ENCODE results near the gene SHC2. TPM values are rescaled to one million over a fixed set of nuclear protein-coding genes. Genes with fewer than 3 reads are reported as not detected.

SHC2 gene
- total RNA-seq, 1 experiment from 2014 or later = 1.1 TPM

GRCh38 chr19:369256-369655 lies 91.6 kb downstream of the SHC2 start:
- BruUV-seq (replicated peaks) = no TSS peak
- no peaks in the 10 kb centered on the region for H3K27me3 ChIP-seq (replicated peaks; ENCODE audit: insufficient read depth, low read depth, low read length, poor library complexity)
- peaks cover 9% of the 10 kb centered on the region for H3K4me1 ChIP-seq (ENCODE audit: insufficient read depth, low read length, poor library complexity, severe bottlenecking)
- TF ChIP-seq CTCF (conservative IDR thresholded peaks at IDR 0.05; ENCODE audit: low read depth, low read length) = no peak
- no peak for TF ChIP-seq EZH2 (IDR thresholded peaks at IDR 0.05; ENCODE audit: borderline replicate concordance, low read depth, low read length, poor library complexity, severe bottlenecking)
- no peak overlapping the region for H3K27ac ChIP-seq (ENCODE audit: low read depth, low read length, poor library complexity, severe bottlenecking)
- H3K9me3 ChIP-seq (ENCODE audit: low read depth, low read length, poor library complexity, severe bottlenecking) = no peaks in the 10 kb centered on the region
- H3K36me3 ChIP-seq (ENCODE audit: insufficient read depth, low read length, poor library complexity, severe bottlenecking) = no peaks in the 10 kb centered on the region
- no peak overlapping the region for H3K4me3 ChIP-seq (ENCODE audit: low read depth, low read length, poor library complexity, severe bottlenecking)
- CTCF ChIA-PET = no interaction called here
- intact Hi-C loops (cut with micrococcal nuclease; ENCODE audit: unreplicated experiment) = no loop called here
- POLR2A ChIA-PET (ENCODE audit: low non-redundant PET) = no interaction called here
- DNase-seq (ENCODE audit: low spot score) = no peak

GRCh38 chr19:368630-369024 lies 92.2 kb downstream of the SHC2 start:
- POLR2A ChIA-PET (ENCODE audit: low non-redundant PET) = no interaction called here
- H3K27me3 ChIP-seq (replicated peaks; ENCODE audit: insufficient read depth, low read depth, low read length, poor library complexity) = no peaks in the 10 kb centered on the region

GRCh38 chr19:367963-368629 lies 92.7 kb downstream of the SHC2 start:
- ChIA-PET POLR2A (ENCODE audit: low non-redundant PET) (no interaction called here), CTCF (no interaction called here)
- Histone ChIP-seq H3K27ac (ENCODE audit: low read depth, low read length, poor library complexity, severe bottlenecking) (no peak overlapping the region), H3K4me3 (ENCODE audit: low read depth, low read length, poor library complexity, severe bottlenecking) (no peak overlapping the region), H3K36me3 (ENCODE audit: insufficient read depth, low read length, poor library complexity, severe bottlenecking) (no peaks in the 10 kb centered on the region), H3K9me3 (ENCODE audit: low read depth, low read length, poor library complexity, severe bottlenecking) (no peaks in the 10 kb centered on the region), H3K4me1 (ENCODE audit: insufficient read depth, low read length, poor library complexity, severe bottlenecking) (peaks cover 9% of the 10 kb centered on the region), H3K27me3 (replicated peaks; ENCODE audit: insufficient read depth, low read depth, low read length, poor library complexity) (no peaks in the 10 kb centered on the region)
- intact Hi-C loops (cut with micrococcal nuclease; ENCODE audit: unreplicated experiment) = no loop called here
- BruUV-seq (replicated peaks) = no TSS peak
- TF ChIP-seq EZH2 (IDR thresholded peaks at IDR 0.05; ENCODE audit: borderline replicate concordance, low read depth, low read length, poor library complexity, severe bottlenecking) = no peak
- no peak for TF ChIP-seq CTCF (conservative IDR thresholded peaks at IDR 0.05; ENCODE audit: low read depth, low read length)
- no peak for DNase-seq (ENCODE audit: low spot score)

More at GRCh38 chr19:368630-369024, 92.2 kb downstream of the SHC2 start:
- no peak overlapping the region for H3K27ac ChIP-seq (ENCODE audit: low read depth, low read length, poor library complexity, severe bottlenecking)
- CTCF ChIA-PET = no interaction called here
- peaks cover 9% of the 10 kb centered on the region for H3K4me1 ChIP-seq (ENCODE audit: insufficient read depth, low read length, poor library complexity, severe bottlenecking)
- H3K36me3 ChIP-seq (ENCODE audit: insufficient read depth, low read length, poor library complexity, severe bottlenecking) = no peaks in the 10 kb centered on the region
- no peak for TF ChIP-seq CTCF (conservative IDR thresholded peaks at IDR 0.05; ENCODE audit: low read depth, low read length)
- TF ChIP-seq EZH2 (IDR thresholded peaks at IDR 0.05; ENCODE audit: borderline replicate concordance, low read depth, low read length, poor library complexity, severe bottlenecking) = no peak
- no peaks in the 10 kb centered on the region for H3K9me3 ChIP-seq (ENCODE audit: low read depth, low read length, poor library complexity, severe bottlenecking)
- no TSS peak for BruUV-seq (replicated peaks)
- intact Hi-C loops (cut with micrococcal nuclease; ENCODE audit: unreplicated experiment) = no loop called here
- H3K4me3 ChIP-seq (ENCODE audit: low read depth, low read length, poor library complexity, severe bottlenecking) = no peak overlapping the region
- no peak for DNase-seq (ENCODE audit: low spot score)
